PC-3 (cell line): ENCODE results near the gene EHD4.

Source experiments
- EZH2 ChIP-seq: fragments of 300-600 bp; sonication (generic); IDR thresholded peaks from one replicate; pipeline ENCODE4 v1.6.1; 2017; ENCODE audit warnings: antibody characterized with exemption, mild to moderate bottlenecking, low read length; ENCODE audit not compliant: unreplicated experiment
- EZH2phosphoT487 ChIP-seq: fragments of 300-600 bp; sonication (generic); IDR thresholded peaks from 2 replicates; pipeline ENCODE4 v1.6.1; 2018; ENCODE audit warnings: mild to moderate bottlenecking, antibody characterized with exemption, low read length, borderline replicate concordance
- TF ChIP-seq, protein P1 (sequence below): fragments of 300-600 bp; sonication (generic); conservative IDR thresholded peaks from 2 replicates; pipeline ENCODE4 v1.5.1; 2017; ENCODE audit warnings: antibody characterized with exemption, low read depth, mild to moderate bottlenecking, low read length

DNA sequence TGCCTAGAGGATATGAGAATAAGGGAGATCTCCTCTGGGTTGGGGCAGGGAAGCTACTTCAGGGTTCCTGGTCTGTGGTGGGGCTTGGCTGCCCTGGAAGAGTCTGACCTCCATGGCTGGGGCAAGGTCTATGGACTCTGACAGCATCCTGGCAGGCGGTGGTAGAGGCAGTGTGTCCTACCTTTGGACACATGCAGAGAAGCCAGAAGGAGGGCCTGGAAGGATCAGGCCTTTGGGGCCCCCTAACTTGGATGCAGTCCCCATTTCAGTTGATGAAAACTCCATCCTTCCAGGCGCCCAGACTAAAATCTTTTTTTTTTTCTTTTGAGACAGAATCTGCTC lies 88.9 kb downstream of the EHD4 start:
- TF ChIP-seq, protein P1, sequence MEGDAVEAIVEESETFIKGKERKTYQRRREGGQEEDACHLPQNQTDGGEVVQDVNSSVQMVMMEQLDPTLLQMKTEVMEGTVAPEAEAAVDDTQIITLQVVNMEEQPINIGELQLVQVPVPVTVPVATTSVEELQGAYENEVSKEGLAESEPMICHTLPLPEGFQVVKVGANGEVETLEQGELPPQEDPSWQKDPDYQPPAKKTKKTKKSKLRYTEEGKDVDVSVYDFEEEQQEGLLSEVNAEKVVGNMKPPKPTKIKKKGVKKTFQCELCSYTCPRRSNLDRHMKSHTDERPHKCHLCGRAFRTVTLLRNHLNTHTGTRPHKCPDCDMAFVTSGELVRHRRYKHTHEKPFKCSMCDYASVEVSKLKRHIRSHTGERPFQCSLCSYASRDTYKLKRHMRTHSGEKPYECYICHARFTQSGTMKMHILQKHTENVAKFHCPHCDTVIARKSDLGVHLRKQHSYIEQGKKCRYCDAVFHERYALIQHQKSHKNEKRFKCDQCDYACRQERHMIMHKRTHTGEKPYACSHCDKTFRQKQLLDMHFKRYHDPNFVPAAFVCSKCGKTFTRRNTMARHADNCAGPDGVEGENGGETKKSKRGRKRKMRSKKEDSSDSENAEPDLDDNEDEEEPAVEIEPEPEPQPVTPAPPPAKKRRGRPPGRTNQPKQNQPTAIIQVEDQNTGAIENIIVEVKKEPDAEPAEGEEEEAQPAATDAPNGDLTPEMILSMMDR = no peak
- TF ChIP-seq EZH2 (no peak), EZH2phosphoT487 (no peak)
